Aorta (tissue), 5 donors: ENCODE data around the gene SPNS1. TPM values are rescaled to one million over a fixed set of nuclear protein-coding genes. Genes with fewer than 3 reads are reported as not detected.

Source experiments
- ATAC-seq: fragments of 200-7000 bp; cut with Tn5 transposase; one replicate; pipeline ENCODE4 v1.9.1; 2022; ENCODE audit warnings: moderate library complexity; ENCODE audit not compliant: low FRiP score
- DNase-seq, 2 donors: peaks; one replicate each; pipeline ENCODE4 v3.0.0-alpha.2; 2020
- H3K27ac ChIP-seq, 2 donors: one replicate each; pipeline ENCODE4 v1.5.1; 2013; ENCODE audit warnings: low read length in 2 of 2, mild to moderate bottlenecking in 2 of 2, moderate library complexity in 2 of 2, control low read depth in 1 of 2, inconsistent platforms in 1 of 2, low read depth in 1 of 2
- H3K27me3 ChIP-seq, 2 donors: one replicate each; pipeline ENCODE4 v1.6.1; 2013; ENCODE audit warnings: control low read depth in 1 of 2, low read length in 1 of 2, mild to moderate bottlenecking in 1 of 2, moderate library complexity in 1 of 2; ENCODE audit not compliant: insufficient read depth in 2 of 2, control insufficient read depth in 1 of 2
- H3K36me3 ChIP-seq, 2 donors: one replicate each; pipeline ENCODE4 v1.6.1; 2013; ENCODE audit warnings: control low read depth in 1 of 2, low read length in 1 of 2, mild to moderate bottlenecking in 1 of 2; ENCODE audit not compliant: insufficient read depth in 2 of 2, control insufficient read depth in 1 of 2
- H3K4me1 ChIP-seq, 2 donors: one replicate each; pipeline ENCODE4 v1.6.1; 2013; ENCODE audit warnings: low read length in 2 of 2, control low read depth in 1 of 2, mild to moderate bottlenecking in 1 of 2, moderate library complexity in 1 of 2; ENCODE audit not compliant: insufficient read depth in 2 of 2, control insufficient read depth in 1 of 2
- H3K4me3 ChIP-seq, 2 donors: one replicate each; pipeline ENCODE4 v1.5.1; 2013; ENCODE audit warnings: low read length in 2 of 2, control low read depth in 1 of 2, mild to moderate bottlenecking in 1 of 2
- H3K9me3 ChIP-seq: one replicate; pipeline ENCODE4 v1.6.1; 2013; ENCODE audit warnings: mild to moderate bottlenecking, low read length; ENCODE audit not compliant: control insufficient read depth
- WGBS, 2 donors: extraction: QIAGEN DNeasy Blood & Tissue Kit; methylation state at CpG; one replicate each; pipeline ENCODE4 v1.1.7; 2013; 5-methylcytosine and 5-hydroxymethylcytosine counted together
- intact Hi-C, 2 donors: fragments of 100-400 bp; cut with DNase I; formaldehyde crosslinking; loops; one replicate each; pipeline versions ENCODE4 v1.14.2 to v1.15.0; 2022
- polyA plus RNA-seq, 2 donors: library from polyadenylated mRNA; stranded (reverse); fragments of 200-250 nt; gene quantifications; one replicate each; pipeline ENCODE4 v1.2.3, GENCODE V29; 2013
- total RNA-seq, 2 donors: library from RNA; stranded (reverse); fragmentation: NEBNext Ultra II Directional; extraction: Animal tissue kit (Norgen Biotek cat#: 25700); gene quantifications; one replicate each; pipeline ENCODE4 v1.2.1, GENCODE V29; 2021
- donor health status: healthy with polysubstance abuse.
- donor health status: Bipolar disorder and iron deficiency.
- donor health status: DM: no; HTN: no; CAD: no.
- donor health status: DM: no; HTN: no; CAD: no.
- donor health status: DM: yes; HTN: yes; CAD: no.

SPNS1 gene
- total and polyA plus RNA-seq, 4 donors: 11.8 to 112 (median 23.0) TPM

DNA sequence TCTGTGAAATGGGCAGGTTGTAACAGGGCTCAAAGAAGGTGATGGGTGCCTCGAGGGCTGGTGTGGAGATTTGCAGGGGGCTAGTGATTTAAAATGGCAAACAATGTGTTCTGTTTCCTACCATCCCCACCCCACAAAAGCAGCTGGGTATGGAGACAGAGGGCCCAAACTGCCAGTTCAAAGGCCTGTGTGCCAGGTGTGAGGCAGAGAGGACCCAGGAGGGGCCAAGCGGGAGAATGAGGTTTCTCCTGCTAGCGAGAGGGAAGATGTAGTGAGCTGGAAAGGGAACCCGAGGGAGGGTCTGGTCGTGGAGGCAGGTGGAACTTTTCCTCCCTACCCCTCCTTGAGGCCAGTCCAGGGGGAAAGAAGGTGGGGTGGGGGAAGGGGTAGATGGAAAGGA, 49.7 kb downstream of the SPNS1 start:
- intact Hi-C loops: no loop called here
- H3K27ac ChIP-seq: no peak overlapping the region
- H3K9me3 ChIP-seq: no peaks in the 10 kb centered on the region
- no peaks in the 10 kb centered on the region for H3K36me3 ChIP-seq
- ATAC-seq: no peak
- no peak overlapping the region for H3K4me3 ChIP-seq
- 64 to 67% methylated on average over 5 of the region's 5 CpGs for WGBS, 2 donors
- peak in 1 of 2 donors; percentile 32 for DNase-seq
- H3K27me3 ChIP-seq: no peaks in the 10 kb centered on the region
- H3K4me1 ChIP-seq: no peaks in the 10 kb centered on the region

DNA sequence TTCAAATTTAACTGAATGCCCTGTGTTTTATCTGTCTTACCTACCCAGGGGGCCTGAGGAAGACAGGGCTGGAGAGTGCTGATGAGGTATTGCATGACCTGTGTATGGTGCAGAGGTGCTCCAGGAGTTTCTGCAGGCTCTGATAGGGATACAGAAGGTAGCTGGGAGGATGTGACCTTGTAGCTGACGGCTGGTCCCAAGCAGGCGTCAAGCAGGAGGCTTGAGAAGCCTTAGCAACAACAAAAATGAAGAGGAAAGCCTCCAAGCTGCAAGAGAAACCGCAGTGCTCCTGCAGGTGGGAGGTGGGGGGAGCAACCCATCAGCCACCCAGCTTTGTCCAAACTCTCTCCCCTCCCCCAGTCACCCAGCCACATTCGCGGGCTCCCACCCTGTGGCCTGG, 50.6 kb downstream of the SPNS1 start:
- DNase-seq: no peak
- intact Hi-C loops: no loop called here

DNA sequence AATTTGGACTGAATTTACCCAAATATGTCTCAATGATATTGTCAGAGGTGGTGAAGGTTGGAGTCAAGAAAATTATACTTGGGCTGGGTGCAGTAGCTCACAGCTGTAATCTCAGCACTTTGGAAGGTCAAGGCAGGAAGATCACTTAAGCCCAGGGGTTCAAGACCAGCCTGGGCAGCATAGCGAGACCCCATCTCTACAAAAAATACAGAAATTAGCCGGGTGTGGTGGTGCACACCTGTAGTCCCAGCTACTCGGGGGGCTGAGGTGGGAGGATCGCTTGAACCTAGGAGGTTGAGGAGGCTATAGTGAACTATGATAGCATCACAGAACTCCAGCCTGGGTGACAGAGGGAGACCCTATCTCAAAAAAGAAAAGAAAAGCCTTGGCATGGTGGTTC, 51.2 kb downstream of the SPNS1 start:
- Histone ChIP-seq H3K9me3 (no peaks in the 10 kb centered on the region), H3K4me1 (no peaks in the 10 kb centered on the region), H3K36me3 (no peaks in the 10 kb centered on the region), H3K4me3 (no peak overlapping the region), H3K27me3 (no peaks in the 10 kb centered on the region), H3K27ac (no peak overlapping the region)
- WGBS, 2 donors: 86 to 88% methylated on average over 4 of the region's 4 CpGs
- DNase-seq (peak in 1 of 2 donors; percentile 11), ATAC-seq (no peak)
- intact Hi-C loops: no loop called here

More for the DNA sequence above, 50.6 kb downstream of the SPNS1 start:
- no peaks in the 10 kb centered on the region for H3K9me3 ChIP-seq
- no peak overlapping the region for H3K4me3 ChIP-seq
- ATAC-seq: no peak
- no peaks in the 10 kb centered on the region for H3K36me3 ChIP-seq
- H3K4me1 ChIP-seq: no peaks in the 10 kb centered on the region
- 58 to 72% methylated on average over 5 of the region's 5 CpGs for WGBS, 2 donors
- no peaks in the 10 kb centered on the region for H3K27me3 ChIP-seq
- H3K27ac ChIP-seq: no peak overlapping the region

DNA sequence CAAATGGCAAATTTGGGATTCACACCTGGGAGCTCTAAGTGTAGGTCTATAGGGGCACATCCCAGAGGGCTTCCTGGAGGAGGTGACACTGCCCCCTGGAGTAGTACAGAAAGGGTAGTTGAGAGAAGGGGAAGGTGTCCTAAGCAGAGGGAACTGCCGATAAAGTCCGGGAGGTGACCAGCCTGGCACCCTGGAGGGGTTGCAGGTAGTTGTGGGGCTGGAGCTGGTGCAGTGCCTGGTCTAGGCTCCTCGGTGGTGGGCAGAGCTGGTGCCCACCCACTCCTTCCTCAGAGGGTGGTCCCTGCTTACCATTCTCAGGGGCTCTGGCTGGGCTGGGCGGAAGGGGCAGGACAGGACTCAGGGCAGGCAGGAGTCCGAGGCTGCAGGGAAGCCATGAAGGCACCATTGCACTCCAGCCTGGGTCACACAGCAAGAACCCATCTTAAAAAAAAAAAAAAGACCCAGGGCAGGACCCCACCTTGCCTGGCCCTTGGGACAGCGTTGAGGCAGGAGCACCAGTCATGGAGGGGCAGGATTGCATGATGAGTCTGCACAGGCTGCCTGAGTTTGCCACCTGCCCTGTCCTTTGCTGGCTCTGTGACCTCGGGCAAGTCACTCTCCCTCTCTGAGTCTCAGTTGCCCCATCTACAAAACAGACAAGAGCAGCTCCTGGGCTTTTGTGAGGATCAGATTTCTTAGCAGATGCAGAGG, 54.0 kb downstream of the SPNS1 start:
- peak in 1 of 2 donors; percentile 48 for DNase-seq
- 75 to 79% methylated on average over 7 of the region's 7 CpGs for WGBS, 2 donors
- no peak overlapping the region for H3K4me3 ChIP-seq
- intact Hi-C loops: no loop called here
- H3K4me1 ChIP-seq: no peaks in the 10 kb centered on the region
- no peak overlapping the region for H3K27ac ChIP-seq
- no peak for ATAC-seq
- no peaks in the 10 kb centered on the region for H3K9me3 ChIP-seq
- H3K27me3 ChIP-seq: no peaks in the 10 kb centered on the region
- H3K36me3 ChIP-seq: no peaks in the 10 kb centered on the region

DNA sequence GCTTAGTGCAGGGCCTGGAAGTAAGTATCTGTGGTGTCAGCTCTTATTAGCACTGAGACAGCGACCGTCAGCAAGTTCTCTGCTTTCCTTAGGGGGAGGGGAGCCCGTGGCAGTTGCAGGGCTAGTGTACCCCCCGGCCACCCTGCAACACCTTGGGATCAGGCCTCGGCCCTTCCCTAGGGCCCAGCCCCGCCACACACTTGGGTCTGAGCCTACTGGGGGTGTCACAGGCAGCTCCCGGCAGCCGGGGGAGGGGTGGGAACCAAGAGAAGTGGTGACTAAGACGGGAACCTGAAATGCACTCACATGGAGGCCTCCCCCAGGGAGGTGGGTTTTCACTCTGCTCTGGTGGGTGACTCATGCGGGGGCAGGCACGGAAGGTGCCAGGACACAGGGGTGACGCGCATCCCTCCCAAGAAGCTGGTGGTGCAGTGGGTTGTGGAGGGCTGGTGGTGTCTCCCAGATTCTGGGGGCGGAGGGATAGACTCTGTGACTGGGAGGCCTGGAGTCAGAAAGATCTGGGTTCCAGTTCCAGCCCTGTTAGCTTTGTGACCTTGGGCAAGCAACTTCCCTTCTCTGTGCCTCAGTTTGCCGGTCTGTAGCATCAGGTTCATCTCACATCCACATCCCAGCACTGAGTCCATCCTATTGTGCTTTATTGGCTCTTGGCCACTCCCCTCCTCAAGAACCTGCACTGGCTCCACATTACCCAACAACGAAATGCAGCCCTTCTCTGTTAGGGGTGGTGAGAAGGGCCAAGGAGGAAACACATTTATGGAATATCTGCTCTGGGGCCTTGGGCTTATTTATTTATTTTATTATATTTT, 54.8 kb downstream of the SPNS1 start:
- intact Hi-C loops: no loop called here
- Histone ChIP-seq H3K27me3 (no peaks in the 10 kb centered on the region), H3K27ac (no peak overlapping the region), H3K4me3 (no peak overlapping the region), H3K4me1 (no peaks in the 10 kb centered on the region), H3K36me3 (no peaks in the 10 kb centered on the region), H3K9me3 (no peaks in the 10 kb centered on the region)
- 32 to 35% methylated on average over 16 of the region's 16 CpGs for WGBS, 2 donors
- no peak for ATAC-seq
- peak in 1 of 2 donors; percentile 78 for DNase-seq

DNA sequence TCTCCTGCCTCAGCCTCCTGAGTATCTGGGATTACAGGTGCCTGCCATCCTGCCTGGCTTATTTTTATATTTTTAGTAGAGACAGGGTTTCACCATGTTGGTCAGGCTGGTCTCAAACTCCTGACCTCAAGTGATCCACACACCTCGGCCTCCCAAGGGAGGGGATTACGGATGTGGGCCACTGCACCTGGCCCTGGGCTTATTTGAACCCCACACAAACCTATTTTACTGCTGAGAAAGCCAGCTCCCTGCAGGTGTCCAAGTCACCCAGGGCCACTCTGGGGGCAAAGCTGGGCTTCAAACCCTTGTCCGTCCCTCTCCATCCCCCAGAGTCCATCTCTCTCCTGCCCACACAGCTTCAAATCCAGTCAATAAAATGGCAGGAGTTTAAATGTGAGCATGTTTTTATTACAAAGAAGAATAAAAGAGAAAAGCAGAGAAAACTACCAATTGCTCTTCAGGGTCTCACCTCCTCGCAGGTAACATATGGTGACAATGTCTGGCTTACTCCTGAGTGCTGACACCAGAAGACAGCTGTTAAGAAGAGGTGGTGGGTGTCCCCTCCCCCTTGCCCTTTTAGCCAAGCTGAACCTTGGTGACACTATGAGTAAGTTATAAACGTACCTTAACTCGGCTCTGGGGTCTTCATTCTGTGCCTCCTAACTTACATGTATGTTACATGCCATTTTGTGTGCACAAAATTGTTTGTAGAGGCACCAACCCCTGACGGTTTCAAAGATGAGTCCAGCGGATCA, 55.7 kb downstream of the SPNS1 start:
- DNase-seq (peak in 1 of 2 donors; percentile 36), ATAC-seq (no peak)
- intact Hi-C loops: no loop called here
- Histone ChIP-seq H3K36me3 (no peaks in the 10 kb centered on the region), H3K9me3 (no peaks in the 10 kb centered on the region), H3K4me1 (no peaks in the 10 kb centered on the region), H3K27ac (no peak overlapping the region), H3K27me3 (no peaks in the 10 kb centered on the region), H3K4me3 (no peak overlapping the region)
- WGBS, 2 donors: 64 to 74% methylated on average over 8 of the region's 8 CpGs

Other genes starting within 250 kb of the SPNS1 start
- gene NPIPB9, start 223.0 kb upstream of the SPNS1 start, total RNA-seq: 1 to 10 TPM; 2.8 to 4.1 TPM
- under 1 TPM in 1 of 2 donors, not detected in 1; 0.18 TPM for gene NPIPB9, start 223.0 kb upstream of the SPNS1 start, polyA plus RNA-seq
- gene ATXN2L, start 151.8 kb upstream of the SPNS1 start, total RNA-seq: 100 to 1,000 TPM in 1 of 2 donors, 10 to 100 TPM in 1; 97.6 to 124 TPM
- gene ATXN2L, start 151.8 kb upstream of the SPNS1 start, polyA plus RNA-seq: 10 to 100 TPM; 22.4 to 54.9 TPM
- gene TUFM, start 128.4 kb upstream of the SPNS1 start, total RNA-seq: 10 to 100 TPM; 71.2 to 71.5 TPM
- 100 to 1,000 TPM in 1 of 2 donors, 10 to 100 TPM in 1; 67.2 to 154 TPM for gene TUFM, start 128.4 kb upstream of the SPNS1 start, polyA plus RNA-seq
- gene SH2B1, start 110.9 kb upstream of the SPNS1 start, total RNA-seq: 10 to 100 TPM; 35.5 to 64.2 TPM
- gene SH2B1, start 110.9 kb upstream of the SPNS1 start, polyA plus RNA-seq: 10 to 100 TPM; 21.2 to 70.1 TPM
- under 1 TPM; 0.36 to 0.97 TPM for gene ATP2A1, start 96.3 kb upstream of the SPNS1 start, total RNA-seq
- under 1 TPM; 0.38 to 0.49 TPM for gene ATP2A1, start 96.3 kb upstream of the SPNS1 start, polyA plus RNA-seq
- gene RABEP2, start 49.5 kb upstream of the SPNS1 start, total RNA-seq: 10 to 100 TPM; 11.5 to 18.8 TPM
- gene RABEP2, start 49.5 kb upstream of the SPNS1 start, polyA plus RNA-seq: 10 to 100 TPM; 18.3 to 30.0 TPM
- gene CD19, start 42.8 kb upstream of the SPNS1 start, total RNA-seq: under 1 TPM; 0.63 to 0.71 TPM
- under 1 TPM in 1 of 2 donors, not detected in 1; 0.10 TPM for gene CD19, start 42.8 kb upstream of the SPNS1 start, polyA plus RNA-seq
- gene NFATC2IP, start 23.8 kb upstream of the SPNS1 start, total RNA-seq: 10 to 100 TPM; 21.5 to 38.5 TPM
- 10 to 100 TPM in 1 of 2 donors, 1 to 10 TPM in 1; 6.9 to 37.7 TPM for gene NFATC2IP, start 23.8 kb upstream of the SPNS1 start, polyA plus RNA-seq
- gene LAT, start 10.3 kb downstream of the SPNS1 start, total RNA-seq: 10 to 100 TPM; 16.7 to 17.8 TPM
- gene LAT, start 10.3 kb downstream of the SPNS1 start, polyA plus RNA-seq: 100 to 1,000 TPM in 1 of 2 donors, 1 to 10 TPM in 1; 9.0 to 155 TPM